ENCODE measurements around the gene PSMB2. TPM values are rescaled to one million over a fixed set of nuclear protein-coding genes. Genes with fewer than 3 reads are reported as not detected.

PSMB2 gene
- polyA plus RNA-seq, 10 donors: 52.9 to 68.0 (median 59.8) TPM

DNA sequence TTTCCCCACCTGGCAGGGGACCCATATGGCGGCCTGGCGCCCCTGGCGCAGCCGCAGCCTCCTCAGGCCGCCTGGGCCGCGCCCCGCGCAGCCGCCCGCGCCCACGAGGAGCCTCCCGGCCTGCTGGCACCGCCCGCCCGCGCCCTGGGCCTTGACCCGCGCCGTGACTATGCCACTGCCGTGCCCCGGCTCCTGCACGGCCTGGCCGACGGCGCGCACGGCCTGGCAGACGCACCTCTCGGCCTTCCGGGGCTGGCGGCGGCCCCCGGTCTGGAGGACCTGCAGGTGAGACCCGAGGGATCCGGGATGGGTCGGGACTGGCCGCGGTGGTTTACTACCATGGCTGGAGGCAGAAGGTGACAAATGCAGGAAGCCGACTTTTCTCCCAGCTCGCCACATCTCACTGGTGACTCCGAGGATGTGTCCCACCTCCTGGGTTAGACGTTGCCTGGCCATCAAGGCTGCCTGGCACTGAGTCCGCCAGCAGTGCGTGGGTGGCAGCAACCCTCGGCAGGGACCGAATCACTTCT, 67.1 kb downstream of the PSMB2 start:
- no peak for DNase-seq

DNA sequence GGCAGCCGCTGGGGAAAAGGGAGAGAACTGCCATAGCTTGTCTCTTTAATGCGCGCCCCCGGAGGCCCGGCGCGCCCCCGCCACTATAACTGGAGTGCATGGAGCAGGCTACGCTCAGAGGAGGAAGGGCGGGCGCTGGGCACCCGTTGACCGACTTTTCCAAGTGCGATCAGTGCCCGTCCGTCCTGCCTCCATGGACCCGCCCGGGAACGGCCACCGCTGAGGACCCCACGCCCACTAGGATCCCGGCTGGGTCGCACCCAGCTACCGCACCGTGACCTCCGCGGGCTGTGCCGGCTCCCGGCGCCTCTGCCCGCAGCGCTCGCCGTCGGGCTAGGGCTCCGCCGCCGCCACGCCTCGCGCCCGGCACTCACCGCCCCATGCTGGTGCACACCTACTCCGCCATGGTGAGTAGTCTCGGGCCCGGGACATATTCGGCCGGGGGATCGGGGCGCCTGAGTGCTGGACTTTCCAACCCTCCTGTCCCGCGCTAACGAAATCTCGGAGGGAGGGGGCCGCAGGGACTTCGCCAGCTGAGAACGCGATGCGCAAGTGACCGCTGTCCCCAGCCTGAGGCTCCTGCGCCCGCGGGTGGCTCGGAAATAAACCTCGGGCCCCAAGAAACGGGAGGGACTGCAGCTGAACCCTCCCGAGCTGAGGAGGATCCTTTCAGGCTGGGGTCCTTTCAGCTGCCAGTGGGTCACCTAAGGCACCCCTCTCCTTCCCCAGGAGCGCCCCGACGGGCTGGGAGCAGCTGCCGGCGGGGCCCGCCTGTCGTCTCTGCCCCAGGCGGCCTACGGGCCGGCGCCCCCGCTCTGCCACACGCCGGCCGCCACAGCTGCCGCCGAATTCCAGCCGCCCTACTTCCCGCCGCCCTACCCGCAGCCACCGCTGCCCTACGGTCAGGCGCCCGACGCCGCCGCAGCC, 67.9 kb downstream of the PSMB2 start, which contains the start of gene TFAP2E:
TSS of gene TFAP2E (plus strand) at position 117 of the 927 bp plus-strand sequence. CDS start at position 381, 264 bp downstream.
- DNase-seq: peak in 1 of 3 donors; percentile 75

DNA sequence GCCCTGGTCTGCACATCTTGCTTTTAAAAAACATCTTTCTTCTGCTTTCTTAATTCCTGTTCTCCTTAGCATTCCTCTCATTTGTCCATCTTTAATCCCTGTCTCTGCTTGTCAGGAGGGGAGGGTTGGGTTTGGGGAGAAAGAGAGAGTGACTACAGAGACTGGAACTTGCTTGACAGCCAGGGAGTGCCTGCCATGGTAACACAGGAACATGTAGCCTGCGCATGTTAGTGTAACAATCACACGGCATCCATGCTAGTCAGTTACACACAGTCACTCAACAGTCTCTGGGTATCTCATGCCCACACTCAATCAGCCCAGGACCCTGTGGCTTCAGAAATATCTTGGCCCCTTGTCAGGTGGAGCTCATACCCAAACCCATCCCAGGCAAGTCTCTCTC, 69.0 kb downstream of the PSMB2 start:
- DNase-seq: no peak

DNA sequence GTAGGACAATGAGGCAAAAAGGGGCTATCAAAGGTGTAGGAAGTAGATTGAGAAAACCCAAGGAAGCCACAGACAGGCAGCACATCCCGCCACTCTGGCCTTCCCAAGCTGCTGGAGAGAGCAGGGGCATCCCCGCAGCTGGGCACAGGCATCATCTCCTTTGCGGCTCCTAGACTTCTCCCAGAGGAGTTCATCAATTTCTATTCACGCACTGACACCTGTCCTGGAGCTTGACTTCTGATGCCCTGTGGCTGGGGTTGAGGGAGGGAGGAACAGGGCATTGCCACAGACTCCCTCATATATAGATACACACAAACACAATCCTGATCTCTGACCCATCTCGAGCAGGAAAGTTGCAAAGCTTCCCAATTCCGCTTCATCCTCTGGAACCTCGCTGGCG, 70.1 kb downstream of the PSMB2 start:
- no peak for DNase-seq

DNA sequence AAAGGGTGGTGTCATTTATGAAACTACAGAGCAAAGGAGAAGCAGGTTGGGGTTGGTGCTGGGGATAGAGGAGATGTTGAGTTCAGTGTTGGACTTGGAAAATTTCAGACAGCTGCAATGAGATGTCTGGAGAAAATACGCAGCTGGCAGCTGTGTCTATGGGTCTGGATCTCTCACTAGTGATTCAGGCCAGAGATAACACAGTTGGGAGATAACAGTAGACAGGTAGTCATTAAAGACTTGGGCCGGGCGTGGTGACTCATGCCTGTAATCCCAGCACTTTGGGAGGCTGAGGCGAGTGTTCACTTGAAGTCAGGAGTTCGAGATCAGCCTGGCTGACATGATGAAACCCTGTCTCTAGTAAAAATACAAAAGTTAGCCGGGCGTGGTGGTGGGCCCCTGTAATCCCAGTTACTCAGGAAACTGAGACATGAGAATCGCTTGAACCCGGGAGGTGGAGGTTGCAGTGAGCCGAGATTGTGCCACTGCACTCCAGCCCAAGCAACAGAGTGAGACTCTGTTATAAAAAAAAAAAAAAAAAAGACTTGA, 70.7 kb downstream of the PSMB2 start:
- no peak for DNase-seq

DNA sequence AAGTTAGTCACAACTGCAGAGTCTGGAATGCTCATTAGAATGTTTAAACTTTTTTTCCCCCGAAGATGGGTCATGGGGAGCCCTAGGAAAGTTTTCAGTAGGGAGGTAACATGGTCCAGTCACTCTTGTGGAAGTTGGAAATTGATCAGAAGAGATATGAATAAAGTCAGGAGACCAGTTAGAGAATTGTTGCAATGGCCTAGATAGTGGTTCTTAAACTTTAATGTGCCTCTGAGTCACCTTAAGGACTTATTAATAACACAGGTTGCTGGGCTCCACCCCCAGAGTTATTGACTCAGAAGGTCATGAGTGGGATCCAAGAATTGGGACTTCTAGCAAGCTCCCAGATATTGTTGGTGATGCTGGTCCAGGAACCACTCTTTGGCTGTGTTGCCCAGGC, 71.4 kb downstream of the PSMB2 start:
- no peak for DNase-seq

DNA sequence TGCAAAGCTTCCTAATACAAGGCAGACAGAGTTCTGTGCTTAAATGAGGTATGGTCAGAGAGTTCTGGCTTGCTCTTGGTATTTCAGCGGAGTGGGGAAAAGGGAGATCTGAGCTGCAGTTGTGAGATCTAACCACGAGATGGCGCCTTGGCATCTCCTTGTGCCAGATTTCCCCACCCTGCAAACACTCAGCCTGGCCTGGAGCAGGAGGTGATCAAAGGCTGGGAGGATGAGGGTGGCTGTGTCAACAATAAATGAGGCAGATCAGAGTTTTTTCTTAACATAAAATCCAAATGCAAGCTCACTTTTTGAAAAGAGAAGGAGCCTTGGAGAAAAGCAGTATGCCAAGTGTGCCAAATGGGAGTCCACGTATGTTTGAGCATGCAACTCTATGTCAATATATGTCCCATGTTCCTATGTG, 72.3 kb downstream of the PSMB2 start:
- DNase-seq: peak; percentile 53 to 85 (median 76)

DNA sequence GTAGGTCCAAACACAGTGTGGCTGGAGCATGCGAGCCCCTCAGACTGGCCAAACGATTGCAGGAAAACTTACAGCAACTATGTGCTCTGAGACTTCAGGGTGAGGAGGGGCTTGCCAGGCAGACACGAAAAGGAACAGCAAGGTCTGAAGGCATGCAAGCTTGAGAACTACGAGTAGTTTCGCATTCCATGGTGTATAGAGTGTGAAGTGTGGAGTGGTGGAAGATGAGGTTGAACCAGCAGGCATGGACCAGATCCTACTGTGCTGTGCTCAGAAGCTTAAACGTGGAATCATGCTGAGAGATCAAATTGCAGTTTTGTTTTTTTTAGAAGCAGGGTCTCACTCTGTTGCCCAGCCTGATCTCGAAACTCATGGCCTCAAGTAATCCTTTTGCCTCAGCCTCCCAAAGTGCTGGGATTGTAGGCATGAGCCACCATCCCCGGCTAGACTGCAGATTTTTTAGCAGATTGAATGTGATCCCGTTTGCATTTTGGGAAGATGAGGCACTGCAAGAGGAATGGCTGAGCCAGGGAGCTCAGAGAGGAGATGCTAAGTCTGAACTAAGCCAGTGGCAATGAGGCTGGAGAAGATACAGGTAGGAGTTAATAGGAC, 73.3 kb downstream of the PSMB2 start:
- DNase-seq: no peak

DNA sequence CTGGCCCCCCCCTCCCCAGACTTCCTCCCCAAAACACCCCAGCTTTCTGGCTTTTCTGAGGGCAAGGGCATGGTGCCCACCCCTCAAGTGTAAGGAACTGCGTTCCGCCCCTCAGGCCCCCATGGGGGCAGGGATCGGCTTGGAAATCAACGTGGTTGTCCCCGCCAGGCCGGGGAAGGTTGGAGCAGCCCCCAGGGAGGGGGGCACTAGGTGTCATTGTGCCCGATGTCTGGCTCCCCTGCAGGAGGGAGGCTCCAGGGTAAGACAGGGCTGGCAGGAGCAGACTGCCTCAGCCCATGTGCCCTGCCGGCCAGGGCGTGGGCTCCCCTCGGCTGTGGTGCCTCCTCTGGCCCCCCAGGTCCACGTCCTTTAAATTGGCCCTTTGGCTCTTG, 75.6 kb downstream of the PSMB2 start:
- DNase-seq: no peak

DNA sequence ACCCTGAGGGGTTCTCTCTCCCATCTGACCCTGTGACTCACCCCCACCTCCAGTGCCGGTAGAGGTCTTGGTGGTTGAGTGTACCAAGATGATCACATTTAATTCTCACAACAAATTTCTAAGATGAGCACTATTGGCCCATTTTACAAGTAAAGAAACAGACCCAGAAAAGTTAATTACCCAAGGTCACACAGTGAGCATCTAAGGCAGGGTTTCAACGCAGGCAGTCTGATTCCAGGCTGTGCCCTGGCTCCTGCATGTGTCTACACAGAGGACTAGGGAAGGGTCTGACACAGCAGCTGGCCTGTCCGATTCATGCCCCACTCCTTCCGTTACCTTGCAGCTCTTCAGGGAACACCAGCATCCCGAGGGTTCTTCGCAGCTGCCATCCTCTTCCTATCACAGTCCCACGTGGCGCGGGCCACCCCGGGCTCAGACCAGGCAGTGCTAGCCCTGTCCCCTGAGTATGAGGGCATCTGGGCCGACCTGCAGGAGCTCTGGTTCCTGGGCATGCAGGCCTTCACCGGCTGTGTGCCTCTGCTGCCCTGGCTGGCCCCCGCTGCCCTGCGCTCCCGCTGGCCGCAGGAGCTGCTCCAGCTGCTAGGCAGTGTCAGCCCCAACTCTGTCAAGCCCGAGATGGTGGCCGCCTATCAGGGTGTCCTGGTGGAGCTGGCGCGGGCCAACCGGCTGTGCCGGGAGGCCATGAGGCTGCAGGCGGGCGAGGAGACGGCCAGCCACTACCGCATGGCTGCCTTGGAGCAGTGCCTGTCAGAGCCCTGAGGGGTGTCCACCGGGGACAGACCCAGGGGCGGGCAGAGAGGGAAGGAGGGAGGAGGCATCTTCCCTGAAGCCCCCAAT, 76.2 kb downstream of the PSMB2 start:
- DNase-seq: no peak

DNA sequence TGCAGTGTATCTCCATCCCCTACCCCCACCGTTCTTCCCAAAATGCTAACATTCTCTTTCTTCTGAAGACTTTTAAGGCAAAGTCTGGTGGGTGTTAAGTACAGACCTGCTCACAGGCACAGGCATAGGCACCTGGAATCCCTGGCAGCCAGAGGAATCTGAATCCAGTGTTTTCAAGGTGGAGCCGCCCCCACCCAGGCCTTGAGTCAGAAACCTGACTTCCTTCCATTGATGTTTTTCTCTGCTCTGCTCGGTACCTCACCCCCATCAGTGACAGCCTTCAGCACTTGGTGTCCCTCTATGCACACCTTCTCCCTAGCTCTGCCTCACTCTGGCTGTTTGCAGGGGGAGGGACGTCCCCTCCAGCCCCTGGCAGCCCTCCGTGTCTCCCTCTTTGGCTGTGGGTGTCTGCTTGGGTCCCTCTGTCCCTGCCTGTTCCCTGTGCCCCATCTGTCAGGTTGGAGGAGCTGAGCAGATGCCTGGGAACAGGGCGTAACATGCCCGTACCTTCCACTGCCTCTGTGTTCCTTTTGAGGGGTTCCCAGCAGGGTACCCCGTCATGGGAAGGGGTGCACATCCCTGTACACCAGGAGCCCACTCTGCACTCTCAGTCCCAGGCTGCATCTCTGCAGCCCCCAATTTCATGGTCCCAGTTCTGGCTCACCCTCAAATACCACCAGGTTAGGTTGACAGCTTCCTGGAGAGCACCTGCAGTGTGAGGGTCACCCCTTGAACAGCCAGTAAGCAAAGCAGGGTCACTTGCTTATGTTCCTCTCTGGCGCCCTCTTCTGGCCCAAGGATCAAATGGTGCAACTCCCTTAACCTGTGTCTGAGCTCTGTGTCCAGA, 77.1 kb downstream of the PSMB2 start:
- DNase-seq: peak; percentile 64 to 80 (median 77)

DNA sequence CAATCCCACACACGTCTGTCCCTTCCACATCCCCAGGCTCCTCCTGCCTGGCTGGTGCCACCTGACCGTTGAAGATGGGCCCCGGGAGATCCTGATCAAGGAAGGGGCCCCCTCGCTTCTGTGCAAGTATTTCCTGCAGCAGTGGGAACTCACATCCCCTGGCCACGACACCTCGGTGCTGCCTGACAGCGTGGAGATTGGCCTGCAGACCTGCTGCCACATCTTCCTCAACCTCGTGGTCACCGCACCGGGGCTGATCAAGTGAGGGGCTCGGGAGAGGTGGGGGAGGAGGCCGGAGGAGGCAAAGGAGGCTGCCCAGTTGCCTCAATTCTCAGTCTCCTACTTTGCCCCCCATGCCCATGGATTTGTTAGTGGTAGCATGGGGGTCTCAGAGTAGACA, 78.2 kb downstream of the PSMB2 start:
- no peak for DNase-seq

DNA sequence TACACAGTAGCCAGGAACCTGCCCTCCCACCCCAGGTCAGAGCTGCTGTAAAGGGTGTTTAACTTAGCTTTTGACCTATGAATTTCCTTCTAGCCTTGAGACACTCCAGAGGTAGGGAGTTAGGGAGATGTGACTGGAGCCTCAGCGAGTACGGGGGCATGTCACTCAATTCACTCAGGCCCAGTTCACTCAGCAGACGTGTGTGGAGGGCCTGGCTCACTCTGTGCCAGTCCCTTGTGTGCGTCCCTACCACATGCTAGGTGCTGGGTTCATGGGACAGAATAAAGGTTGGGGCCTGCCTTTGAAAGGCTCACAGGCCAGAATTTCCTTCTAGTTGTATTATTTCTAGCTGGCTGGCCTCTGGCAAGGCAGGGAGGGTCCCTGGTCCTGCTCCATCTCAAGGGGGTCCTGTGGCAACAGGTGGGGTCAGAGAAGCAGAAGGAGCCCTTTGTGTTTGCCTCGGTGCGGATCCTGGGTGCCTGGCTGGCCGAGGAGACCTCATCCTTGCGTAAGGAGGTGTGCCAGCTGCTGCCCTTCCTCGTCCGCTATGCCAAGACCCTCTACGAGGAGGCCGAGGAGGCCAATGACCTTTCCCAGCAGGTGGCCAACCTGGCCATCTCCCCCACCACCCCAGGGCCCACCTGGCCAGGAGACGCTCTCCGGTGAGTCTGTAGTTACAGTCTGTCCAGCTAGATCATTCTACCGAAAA, 79.2 kb downstream of the PSMB2 start:
- no peak for DNase-seq

DNA sequence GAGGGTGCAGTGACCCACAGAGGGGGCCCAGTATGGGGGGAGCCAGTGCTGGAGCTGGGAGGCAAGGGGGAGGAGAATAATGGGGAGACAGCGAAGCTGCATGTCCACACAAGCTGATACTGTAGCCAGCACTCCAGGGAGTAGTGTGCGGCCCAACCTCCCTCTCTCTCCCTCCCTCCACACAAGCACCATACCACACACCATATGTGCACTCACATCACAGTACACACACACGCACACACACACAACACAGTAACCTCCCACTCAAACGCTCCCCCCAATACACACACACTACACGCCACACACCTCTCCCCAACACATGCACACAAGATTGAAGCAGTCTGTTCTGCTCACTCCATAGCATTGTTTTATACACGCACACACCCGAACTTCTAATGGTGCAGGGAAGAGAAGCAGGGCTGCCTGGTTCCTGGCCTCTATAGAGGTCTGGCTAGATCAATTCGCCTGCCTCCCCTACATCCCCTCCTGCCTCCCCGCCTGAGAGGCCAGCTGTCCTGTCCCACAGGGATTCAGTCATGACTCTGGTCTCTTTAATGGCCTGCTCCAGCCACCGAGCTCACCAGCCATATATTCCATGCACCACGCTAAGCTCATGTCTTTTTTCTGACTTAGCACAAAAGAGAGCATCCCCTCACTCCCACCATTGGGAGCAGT, 79.9 kb downstream of the PSMB2 start:
- no peak for DNase-seq

DNA sequence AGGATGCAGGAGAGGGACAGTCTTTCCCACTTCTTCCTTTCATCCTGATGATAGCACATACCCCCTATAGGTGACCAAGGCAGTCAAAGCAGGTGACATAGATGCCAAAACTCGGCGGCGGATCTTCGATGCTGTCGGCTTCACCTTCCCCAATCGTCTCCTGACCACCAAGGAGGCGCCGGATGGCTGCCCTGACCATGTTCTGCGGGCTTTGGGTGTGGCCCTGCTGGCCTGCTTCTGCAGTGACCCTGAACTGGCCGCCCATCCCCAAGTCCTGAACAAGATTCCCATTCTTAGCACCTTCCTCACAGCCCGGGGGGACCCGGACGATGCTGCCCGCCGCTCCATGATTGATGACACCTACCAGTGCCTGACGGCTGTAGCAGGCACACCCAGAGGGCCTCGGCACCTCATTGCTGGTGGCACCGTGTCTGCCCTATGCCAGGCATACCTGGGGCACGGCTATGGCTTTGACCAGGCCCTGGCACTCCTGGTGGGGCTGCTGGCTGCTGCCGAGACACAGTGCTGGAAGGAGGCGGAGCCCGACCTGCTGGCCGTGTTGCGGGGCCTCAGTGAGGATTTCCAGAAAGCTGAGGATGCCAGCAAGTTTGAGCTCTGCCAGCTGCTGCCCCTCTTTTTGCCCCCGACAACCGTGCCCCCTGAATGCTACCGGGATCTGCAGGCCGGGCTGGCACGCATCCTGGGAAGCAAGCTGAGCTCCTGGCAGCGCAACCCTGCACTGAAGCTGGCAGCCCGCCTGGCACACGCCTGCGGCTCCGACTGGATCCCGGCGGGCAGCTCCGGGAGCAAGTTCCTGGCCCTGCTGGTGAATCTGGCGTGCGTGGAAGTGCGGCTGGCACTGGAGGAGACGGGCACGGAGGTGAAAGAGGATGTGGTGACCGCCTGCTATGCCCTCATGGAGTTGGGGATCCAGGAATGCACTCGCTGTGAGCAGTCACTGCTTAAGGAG, 80.8 kb downstream of the PSMB2 start:
- peak in 1 of 3 donors; percentile 54 for DNase-seq

DNA sequence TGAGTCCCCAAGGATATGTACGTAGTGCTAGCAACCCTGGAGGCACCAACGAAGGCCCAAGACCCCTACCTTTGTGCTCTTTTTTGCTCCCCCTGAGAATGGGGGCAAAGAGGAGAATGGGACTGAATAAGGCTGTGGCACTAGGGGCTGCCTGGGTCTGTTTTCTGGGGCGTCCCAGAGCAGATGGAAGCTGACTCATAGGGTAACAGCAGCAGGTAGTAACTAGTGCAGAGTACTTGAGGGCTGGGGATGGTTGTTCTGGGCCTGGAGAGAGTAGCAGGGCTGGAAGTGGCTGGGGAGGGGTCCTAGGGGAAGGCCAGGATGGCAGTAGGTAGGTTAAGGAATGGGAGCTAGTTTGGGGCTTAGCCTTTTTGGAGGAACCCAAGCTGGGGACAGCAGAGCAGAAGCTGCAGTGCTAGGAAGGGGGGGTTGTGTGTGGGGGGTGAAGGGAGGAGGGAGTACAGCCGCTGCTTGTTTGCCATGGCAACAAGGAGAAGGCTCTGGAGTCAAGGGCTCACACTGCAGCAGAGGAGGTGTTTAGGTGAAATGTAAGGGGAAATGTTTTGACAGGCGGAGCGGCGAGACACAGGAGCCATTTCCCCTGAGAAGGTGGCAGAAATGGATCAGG, 81.9 kb downstream of the PSMB2 start:
- no peak for DNase-seq

All from muscle of back (tissue), 11 donors.